ENCODE measurements around the gene CCDC149.

Gene CCDC149

GRCh38 chr4:24871210-24871609 is 41.6 kb downstream of the CCDC149 start:
- no peak for TF ChIP-seq OSR1 (CRISPR knock-in tag; IDR thresholded peaks at IDR 0.05)
- no peak for TF ChIP-seq ZNF70 (CRISPR knock-in tag; IDR thresholded peaks at IDR 0.05)
- TF ChIP-seq ZFP3 (CRISPR knock-in tag; IDR thresholded peaks at IDR 0.05), result no peak
- no peak for TF ChIP-seq BACH2 (CRISPR knock-in tag; IDR thresholded peaks at IDR 0.05; ENCODE audit: borderline replicate concordance)
- TF ChIP-seq CSRNP3 (CRISPR knock-in tag; IDR thresholded peaks at IDR 0.05), result no peak
- TF ChIP-seq ZC3H10 (CRISPR knock-in tag; IDR thresholded peaks at IDR 0.05), result no peak
- TF ChIP-seq ESRRG (CRISPR knock-in tag; IDR thresholded peaks at IDR 0.05), result no peak
- no peak for TF ChIP-seq ARNTL (CRISPR knock-in tag; IDR thresholded peaks at IDR 0.05; ENCODE audit: borderline replicate concordance, low read depth)
- TF ChIP-seq TOX (CRISPR knock-in tag; IDR thresholded peaks at IDR 0.05; ENCODE audit: borderline replicate concordance), result no peak
- TF ChIP-seq TCF4 (CRISPR knock-in tag; IDR thresholded peaks at IDR 0.05; ENCODE audit: borderline replicate concordance), result no peak
- TF ChIP-seq ISL1 (CRISPR knock-in tag; IDR thresholded peaks at IDR 0.05), result no peak
- TF ChIP-seq GLIS3 (CRISPR knock-in tag; IDR thresholded peaks at IDR 0.05), result no peak
- no peak for TF ChIP-seq ZNF565 (CRISPR knock-in tag; conservative IDR thresholded peaks at IDR 0.05; ENCODE audit: low read depth)
- no peak for TF ChIP-seq ZFP30 (CRISPR knock-in tag; IDR thresholded peaks at IDR 0.05)
- no peak for ATAC-seq

- TF ChIP-seq PATZ1 (CRISPR knock-in tag; IDR thresholded peaks at IDR 0.05; ENCODE audit: borderline replicate concordance) (no peak), ZNF70 (CRISPR knock-in tag; IDR thresholded peaks at IDR 0.05) (no peak), RARB (CRISPR knock-in tag; IDR thresholded peaks at IDR 0.05) (no peak), ZNF8 (CRISPR knock-in tag; IDR thresholded peaks at IDR 0.05) (no peak), ZC3H10 (CRISPR knock-in tag; IDR thresholded peaks at IDR 0.05) (no peak), CSRNP3 (CRISPR knock-in tag; IDR thresholded peaks at IDR 0.05) (no peak), PPARA (CRISPR knock-in tag; IDR thresholded peaks at IDR 0.05; ENCODE audit: borderline replicate concordance) (no peak), TCF4 (CRISPR knock-in tag; IDR thresholded peaks at IDR 0.05; ENCODE audit: borderline replicate concordance) (no peak), ZNF565 (CRISPR knock-in tag; conservative IDR thresholded peaks at IDR 0.05; ENCODE audit: low read depth) (no peak), ESRRG (CRISPR knock-in tag; IDR thresholded peaks at IDR 0.05) (no peak), ZFP3 (CRISPR knock-in tag; IDR thresholded peaks at IDR 0.05) (no peak), ARNTL (CRISPR knock-in tag; IDR thresholded peaks at IDR 0.05; ENCODE audit: borderline replicate concordance, low read depth) (no peak), ZFP30 (CRISPR knock-in tag; IDR thresholded peaks at IDR 0.05) (no peak), POU6F1 (CRISPR knock-in tag; IDR thresholded peaks at IDR 0.05; ENCODE audit: borderline replicate concordance, low read depth) (no peak), CSDC2 (CRISPR knock-in tag; IDR thresholded peaks at IDR 0.05) (no peak), TSHZ2 (CRISPR knock-in tag; IDR thresholded peaks at IDR 0.05) (no peak), CREB5 (CRISPR knock-in tag; IDR thresholded peaks at IDR 0.05; ENCODE audit: low read depth) (no peak)
These were observed 45.0 kb downstream of the CCDC149 start for GRCh38 chr4:24867766-24868296.

More at GRCh38 chr4:24867766-24868296, 45.0 kb downstream of the CCDC149 start:
- no peak for ATAC-seq

All from SK-N-SH treated with all-trans-retinoic acid at 6 μM for 48 hours (cell line).